HG03460 (cell line): ENCODE measurements around the gene IYD.

Experiments
- ATAC-seq: cut with Tn5 transposase; IDR thresholded peaks from one replicate; pipeline ENCODE4 v1.9.1; 2021; ENCODE audit not compliant: unreplicated experiment

The IYD gene

DNA sequence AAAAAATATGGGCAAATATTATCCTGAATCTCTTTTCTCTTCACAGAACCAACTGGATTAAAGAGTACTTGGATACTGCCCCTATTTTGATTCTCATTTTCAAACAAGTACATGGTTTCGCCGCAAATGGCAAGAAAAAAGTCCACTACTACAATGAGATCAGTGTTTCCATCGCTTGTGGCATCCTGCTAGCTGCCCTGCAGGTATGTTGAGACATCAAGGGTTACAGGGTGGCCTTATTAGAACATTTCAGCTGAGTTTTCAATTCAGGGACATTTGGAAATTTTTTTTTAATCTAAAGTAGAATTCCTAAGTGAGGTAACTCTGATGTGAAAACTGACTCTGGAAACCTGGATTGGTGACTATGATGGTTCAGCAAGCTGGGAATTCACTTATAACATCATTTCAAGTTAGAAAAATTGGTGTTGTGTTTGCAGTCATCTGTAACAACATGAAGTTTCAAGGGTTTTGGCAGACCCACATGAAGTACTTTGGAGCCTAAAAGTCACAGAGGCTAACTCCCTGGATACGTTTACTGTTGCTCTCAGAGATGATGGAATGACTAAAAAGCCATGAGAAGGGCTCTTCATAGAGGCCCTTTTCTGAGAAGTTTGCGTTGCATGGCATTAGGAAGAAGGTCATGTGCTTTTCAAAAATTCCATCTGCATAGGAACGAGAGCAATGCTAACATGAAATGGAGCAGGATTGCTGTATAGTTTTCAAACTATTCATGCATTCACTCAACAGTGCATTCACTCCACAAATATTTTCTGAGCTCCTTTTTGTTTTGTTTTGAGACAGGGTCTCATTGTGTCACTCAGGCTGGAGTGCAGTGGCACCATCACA lies 25.5 kb downstream of the IYD start:
- no peak for ATAC-seq

- no peak for ATAC-seq
Observed at GRCh38 chr6:150394899-150395295, 26.1 kb downstream of the IYD start.

DNA sequence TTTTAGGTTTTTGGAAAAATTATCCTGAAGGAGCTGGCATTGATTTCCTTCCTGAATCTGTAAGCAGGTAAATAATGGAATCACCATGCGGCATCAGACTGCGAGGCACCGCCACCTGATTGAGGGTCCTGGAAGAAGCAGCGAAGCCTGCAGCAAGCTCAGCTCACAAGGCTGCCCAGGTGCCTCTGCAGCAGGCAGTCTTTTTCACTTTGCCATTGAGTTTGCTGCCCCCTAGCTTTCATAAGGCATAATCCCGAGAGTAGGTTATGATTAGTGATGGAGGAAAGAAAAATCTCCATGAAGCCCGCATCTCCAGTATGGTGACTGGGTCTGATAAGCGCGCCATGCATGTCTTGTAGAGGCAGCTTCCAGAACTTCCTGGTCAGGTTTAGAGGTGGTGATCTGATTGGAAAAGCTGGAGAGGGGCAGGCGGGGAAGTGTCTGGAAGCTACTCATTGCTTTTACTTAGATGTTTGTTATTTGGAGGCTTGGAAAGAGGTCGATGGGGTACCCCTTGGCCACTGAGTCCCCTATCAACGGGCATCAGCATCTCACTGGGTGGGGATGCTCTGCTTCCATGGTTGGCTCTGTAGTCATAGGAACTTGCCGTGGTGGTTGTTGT lies 26.7 kb downstream of the IYD start:
- no peak for ATAC-seq

GRCh38 chr6:150403458-150404246 lies 34.8 kb downstream of the IYD start:
- ATAC-seq = no peak

GRCh38 chr6:150406948-150407347 lies 38.1 kb downstream of the IYD start:
- no peak for ATAC-seq

GRCh38 chr6:150408842-150409241 lies 40.0 kb downstream of the IYD start:
- ATAC-seq = no peak

- no peak for ATAC-seq
Observed at GRCh38 chr6:150409576-150410066, 40.8 kb downstream of the IYD start.

- no peak for ATAC-seq
Observed at GRCh38 chr6:150410399-150410798, 41.6 kb downstream of the IYD start.

GRCh38 chr6:150410906-150411305 lies 42.1 kb downstream of the IYD start:
- no peak for ATAC-seq

DNA sequence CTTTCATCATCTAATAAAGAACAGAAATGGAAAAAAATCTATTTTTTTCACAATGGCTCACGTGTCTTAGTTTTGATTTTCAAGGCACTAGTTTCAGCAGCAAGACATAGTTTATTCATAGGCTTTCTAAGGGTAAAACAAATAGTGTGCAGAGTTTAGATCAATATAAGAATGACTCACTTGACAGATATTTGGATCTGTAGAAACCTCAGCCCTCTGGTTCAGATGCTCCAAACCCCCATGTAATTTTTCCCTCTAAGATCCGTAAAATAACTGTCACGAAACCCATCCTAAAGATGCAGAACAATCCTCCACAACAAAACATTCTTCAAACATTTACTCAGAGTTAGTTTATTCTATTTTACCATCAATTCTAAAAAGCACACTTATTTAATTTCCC lies 43.4 kb downstream of the IYD start:
- no peak for ATAC-seq

GRCh38 chr6:150413198-150413597 lies 44.4 kb downstream of the IYD start:
- no peak for ATAC-seq

- no peak for ATAC-seq
Observed at GRCh38 chr6:150413781-150414281, 45.0 kb downstream of the IYD start.

- no peak for ATAC-seq
Observed at GRCh38 chr6:150416128-150416527, 47.3 kb downstream of the IYD start.

GRCh38 chr6:150417250-150417649 lies 48.4 kb downstream of the IYD start:
- ATAC-seq = no peak

DNA sequence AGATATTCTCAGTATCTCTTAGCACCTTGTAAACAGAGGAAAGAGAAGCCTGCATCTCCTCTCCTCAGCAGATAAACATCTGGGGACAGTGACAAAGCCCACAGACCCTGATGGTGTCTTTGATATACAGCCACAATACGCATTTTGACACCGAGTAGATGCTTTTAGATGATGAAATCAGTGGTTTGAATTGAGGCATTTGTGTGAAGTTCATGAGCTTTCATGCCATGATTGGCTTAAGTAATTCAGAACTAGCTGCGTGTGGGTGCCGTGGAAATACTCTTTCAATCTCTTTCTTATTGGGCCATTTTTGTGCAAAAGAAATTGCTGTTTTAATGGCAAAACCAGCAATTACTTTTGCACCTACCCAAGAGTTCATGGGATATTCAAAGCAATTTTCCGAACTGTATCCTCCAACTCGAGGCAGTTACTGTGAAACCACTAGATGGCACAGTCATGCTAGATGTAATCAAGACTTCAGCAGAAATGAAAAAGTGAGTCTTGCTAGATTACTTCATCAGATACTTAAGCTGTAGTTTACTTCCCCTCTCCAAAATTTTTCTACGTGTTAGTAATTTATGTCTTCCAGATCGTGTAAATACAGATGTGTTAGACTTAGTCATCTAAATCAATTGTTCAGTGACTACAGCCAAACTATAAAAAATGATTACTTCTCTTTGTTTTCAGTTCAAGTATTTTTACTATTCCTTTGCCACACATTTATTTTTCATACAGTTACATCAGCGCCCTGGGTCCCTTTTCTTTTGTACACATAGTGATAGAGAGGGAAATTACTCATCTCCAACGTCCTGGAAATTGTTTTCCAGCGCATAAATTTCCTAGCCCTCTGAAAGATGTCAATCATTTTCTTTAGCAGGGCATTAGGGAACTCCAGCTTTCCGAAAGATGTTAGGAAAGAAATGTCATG lies 49.4 kb downstream of the IYD start:
- peak; percentile 70 for ATAC-seq

GRCh38 chr6:150418827-150419594 lies 50.2 kb downstream of the IYD start:
- ATAC-seq = no peak

DNA sequence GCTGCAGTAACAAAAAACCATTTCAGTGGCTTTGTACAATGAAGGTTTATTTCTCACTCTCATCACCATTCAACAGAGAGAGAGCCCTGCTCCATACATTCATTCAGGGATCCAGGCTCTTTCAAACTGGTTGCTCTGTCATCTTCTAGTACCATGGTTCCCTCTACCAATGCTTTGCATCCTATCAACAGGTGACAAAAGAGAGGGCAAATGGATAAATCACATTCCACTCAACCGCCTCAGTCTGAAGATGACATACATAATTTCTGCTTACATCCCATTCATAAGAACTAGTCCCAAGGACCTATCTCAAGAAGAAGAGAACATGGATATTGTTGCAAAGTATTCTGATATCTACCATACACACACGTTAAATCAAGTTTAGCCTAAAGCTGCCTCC lies 51.6 kb downstream of the IYD start:
- no peak for ATAC-seq

DNA sequence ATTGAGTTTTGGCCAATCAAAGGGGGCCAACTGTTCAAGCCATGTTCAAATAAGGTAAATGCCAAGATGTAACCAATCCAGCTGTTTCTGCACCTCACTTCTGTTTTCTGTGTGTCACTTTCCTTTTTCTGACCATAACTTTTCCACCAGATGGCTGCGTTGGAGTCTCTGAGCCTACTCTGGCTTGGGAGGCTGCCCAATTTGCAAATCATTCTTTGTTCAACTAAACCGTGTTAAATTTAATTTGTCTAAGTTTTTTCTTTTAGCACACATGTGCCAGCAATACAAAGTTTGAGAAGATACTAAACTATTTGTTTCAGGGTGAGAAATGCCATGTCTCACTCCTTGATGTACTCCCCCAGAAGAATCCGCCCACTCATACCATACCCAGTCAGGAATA lies 52.1 kb downstream of the IYD start:
- ATAC-seq = no peak

DNA sequence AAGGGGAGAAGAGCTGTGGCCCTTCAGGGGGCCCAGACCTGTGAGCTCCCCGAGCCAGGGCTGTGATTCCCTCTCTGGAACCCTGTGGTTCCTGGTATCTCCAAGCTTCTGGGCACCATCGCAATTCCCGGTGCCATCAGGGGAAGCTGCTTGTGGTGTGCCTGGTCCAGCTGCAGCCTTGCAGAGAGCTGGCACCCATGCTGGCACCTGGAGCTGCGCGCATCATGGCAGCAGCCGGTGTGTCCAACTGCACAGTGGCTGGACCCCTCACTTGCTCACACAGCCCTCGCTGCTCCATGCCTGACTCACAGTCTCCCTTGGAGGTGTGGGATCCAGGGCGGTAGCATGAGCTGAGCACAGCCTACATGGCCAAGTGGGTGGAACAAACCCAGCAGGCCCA lies 56.7 kb downstream of the IYD start:
- no peak for ATAC-seq

DNA sequence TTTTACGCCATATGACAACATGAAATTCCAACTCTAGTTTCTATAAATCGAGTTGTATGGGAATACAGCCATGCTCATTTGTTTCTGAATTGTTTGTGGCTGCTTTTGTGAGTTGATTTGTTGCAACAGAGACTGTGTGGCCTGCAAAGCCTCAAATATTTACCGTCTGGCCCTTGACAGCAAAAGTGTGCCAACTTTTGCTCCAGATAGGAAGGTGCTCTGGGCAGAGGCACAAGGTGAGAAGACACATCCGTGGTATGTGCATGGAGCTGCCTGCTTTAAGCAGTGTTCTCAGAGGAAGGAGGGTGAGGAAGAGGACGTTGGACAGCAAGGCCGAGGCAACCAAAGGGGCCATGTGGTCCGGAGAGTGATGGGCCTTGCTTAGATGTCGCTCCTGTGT lies 57.4 kb downstream of the IYD start:
- ATAC-seq = no peak
